Measurements from ENCODE around the gene RNF213.

RNF213 gene

DNA sequence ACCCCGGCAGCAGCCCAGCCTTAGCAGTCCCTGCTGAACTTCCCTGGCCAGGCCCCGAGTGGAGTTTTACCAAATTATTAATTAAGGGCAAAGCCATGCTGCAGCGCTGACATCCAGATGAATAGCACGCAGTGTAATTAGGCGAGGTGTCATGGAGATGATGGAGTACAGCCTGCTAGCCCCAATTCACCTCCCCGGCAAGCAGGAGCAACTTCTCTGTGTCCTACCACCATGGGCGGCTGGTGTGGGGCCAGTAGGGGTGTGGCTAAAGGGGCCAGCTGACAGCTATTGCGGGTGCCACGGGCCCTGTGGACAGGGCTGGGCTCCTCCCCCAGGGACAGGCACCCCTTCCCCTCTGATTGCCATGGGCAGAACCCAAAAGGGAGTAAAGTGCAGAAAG lies 178.8 kb downstream of the RNF213 start:
- DNase-seq (ENCODE audit: low read depth) = no peak

DNA sequence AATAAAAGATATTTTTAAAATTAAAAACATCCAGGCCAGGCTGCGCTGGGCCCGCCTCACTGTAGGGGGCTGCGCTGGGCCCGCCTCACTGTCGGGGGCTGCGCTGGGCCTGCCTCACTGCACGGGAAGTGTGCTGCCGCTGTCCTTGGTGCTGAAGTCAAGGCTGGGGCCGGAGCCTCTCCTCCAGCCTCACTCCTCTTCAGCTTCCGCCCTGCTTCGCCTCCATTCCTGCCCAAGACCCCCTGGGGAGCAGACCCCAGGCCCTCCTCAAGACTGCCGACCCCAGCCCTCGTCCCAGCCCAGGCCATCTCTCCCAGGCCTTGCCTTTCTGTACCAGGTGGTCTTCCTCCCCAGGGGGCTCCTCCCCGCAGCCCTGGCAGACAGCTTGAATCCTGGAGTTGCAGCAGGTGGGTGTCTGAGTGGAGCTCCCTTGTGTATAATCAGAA lies 180.5 kb downstream of the RNF213 start:
- DNase-seq (ENCODE audit: low read depth) = peak; percentile 45
- TF ChIP-seq, protein P1, sequence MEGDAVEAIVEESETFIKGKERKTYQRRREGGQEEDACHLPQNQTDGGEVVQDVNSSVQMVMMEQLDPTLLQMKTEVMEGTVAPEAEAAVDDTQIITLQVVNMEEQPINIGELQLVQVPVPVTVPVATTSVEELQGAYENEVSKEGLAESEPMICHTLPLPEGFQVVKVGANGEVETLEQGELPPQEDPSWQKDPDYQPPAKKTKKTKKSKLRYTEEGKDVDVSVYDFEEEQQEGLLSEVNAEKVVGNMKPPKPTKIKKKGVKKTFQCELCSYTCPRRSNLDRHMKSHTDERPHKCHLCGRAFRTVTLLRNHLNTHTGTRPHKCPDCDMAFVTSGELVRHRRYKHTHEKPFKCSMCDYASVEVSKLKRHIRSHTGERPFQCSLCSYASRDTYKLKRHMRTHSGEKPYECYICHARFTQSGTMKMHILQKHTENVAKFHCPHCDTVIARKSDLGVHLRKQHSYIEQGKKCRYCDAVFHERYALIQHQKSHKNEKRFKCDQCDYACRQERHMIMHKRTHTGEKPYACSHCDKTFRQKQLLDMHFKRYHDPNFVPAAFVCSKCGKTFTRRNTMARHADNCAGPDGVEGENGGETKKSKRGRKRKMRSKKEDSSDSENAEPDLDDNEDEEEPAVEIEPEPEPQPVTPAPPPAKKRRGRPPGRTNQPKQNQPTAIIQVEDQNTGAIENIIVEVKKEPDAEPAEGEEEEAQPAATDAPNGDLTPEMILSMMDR (IDR thresholded peaks at IDR 0.05; ENCODE audit: insufficient read depth, low read depth, low read length, missing control alignments) = no peak
- H3K4me3 ChIP-seq (ENCODE audit: low read depth, low read length) = no peak overlapping the region

More for the DNA sequence above, 178.8 kb downstream of the RNF213 start:
- no peak overlapping the region for H3K4me3 ChIP-seq (ENCODE audit: low read depth, low read length)
- TF ChIP-seq, protein P1 (IDR thresholded peaks at IDR 0.05; ENCODE audit: insufficient read depth, low read depth, low read length, missing control alignments) = no peak

DNA sequence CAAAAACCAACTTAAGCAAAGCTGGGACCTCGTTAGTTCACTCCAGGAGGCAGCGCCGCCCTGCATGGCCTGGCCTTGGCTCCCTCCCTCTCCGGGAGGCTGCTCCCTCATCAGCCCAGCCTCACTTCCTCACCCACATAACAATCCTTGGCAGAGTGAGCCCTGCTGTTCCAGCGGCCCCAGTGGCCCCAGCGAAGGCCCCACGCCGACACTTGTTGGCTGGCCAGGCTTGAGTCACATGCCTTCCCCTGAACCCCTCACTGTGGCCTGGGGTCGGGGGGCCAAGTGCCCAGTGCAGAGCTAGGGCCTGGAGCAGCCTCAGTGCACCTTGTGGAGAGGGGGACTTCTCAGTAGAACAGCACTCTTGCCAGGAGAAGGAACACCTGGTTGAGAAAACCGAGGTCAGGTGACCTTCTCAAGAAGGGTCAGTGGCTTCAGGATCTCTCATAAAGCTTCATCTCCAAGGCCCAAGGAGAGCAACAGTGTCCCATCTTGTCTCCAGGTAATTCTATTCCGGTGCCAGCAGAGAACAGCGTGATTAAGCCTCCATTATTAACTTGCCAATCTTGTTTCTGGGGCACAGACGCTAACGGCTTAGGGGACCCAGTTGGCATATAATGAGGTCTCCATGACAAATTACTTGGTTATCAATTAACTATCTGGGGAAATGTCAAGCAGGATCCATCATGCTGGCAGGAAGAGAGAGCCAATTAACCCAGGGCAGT lies 181.1 kb downstream of the RNF213 start:
- TF ChIP-seq, protein P1 (IDR thresholded peaks at IDR 0.05; ENCODE audit: insufficient read depth, low read depth, low read length, missing control alignments) = no peak
- DNase-seq (ENCODE audit: low read depth) = no peak
- H3K4me3 ChIP-seq (ENCODE audit: low read depth, low read length) = no peak overlapping the region

DNA sequence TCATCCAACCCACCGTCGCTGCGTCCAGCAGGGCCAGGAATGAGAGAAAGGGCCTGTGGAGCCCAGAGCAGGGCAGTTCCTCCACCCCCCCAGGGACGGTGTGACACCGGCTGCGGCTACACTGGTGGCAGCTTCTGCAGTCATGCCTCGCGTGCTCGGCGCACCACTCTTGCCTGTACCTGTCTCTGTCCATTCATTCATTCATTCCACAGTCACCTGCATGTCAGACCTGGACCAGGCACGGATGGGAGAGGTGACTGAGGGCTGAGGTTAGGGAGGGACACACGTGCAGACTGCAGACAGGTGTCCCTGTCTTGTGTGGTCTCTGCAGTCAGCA lies 181.6 kb downstream of the RNF213 start:
- TF ChIP-seq, protein P1 (IDR thresholded peaks at IDR 0.05; ENCODE audit: insufficient read depth, low read depth, low read length, missing control alignments) = no peak
- no peak overlapping the region for H3K4me3 ChIP-seq (ENCODE audit: low read depth, low read length)
- no peak for DNase-seq (ENCODE audit: low read depth)

DNA sequence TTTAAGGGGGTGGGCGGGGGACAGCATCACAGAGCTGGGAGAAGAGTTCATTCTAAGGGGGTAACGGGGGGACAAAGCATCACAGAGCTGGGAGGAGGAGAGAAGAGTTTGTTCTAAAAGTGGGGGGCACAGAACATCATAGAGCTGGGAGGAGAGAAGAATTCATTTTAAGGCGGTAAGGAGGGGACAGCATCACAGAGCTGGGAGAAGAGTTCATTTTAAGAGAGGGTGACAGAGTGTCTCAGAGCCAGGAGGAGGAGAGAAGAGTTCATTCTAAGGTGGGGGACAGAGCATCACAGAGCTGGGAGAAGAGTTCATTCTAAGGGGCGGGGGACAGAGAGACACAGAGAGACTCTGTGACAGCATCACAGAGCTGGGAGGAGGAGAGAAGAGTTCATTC lies 182.1 kb downstream of the RNF213 start:
- H3K4me3 ChIP-seq (ENCODE audit: low read depth, low read length) = no peak overlapping the region
- TF ChIP-seq, protein P1 (IDR thresholded peaks at IDR 0.05; ENCODE audit: insufficient read depth, low read depth, low read length, missing control alignments) = no peak
- no peak for DNase-seq (ENCODE audit: low read depth)

DNA sequence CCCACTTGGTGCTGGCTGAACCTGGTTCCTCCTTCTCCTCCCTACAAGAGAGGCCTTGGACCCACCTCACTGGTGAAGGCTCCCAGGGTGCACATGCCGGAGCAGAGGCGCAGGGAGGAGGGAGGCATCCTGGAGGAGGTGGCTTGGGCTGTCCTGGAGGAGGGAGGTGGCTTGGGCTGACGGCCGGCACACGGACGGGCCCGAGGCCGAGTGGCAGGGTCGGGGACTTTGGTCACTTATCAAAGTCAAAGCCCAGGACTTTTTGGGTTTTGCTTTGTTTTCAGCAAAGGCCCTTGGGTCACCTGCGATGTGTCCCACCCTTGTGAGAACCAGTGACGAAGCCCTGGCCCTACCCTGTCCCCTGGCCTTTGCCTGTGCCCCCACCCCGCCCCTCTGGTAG lies 182.8 kb downstream of the RNF213 start:
- DNase-seq (ENCODE audit: low read depth) = no peak
- TF ChIP-seq, protein P1 (IDR thresholded peaks at IDR 0.05; ENCODE audit: insufficient read depth, low read depth, low read length, missing control alignments) = no peak
- H3K4me3 ChIP-seq (ENCODE audit: low read depth, low read length) = no peak overlapping the region

All from GM12865 (cell line).